NCI-H187 treated with DMSO at 0.1 percent for 48 hours (cell line): ENCODE measurements around the gene MPV17L2.
A peak's percentile ranks its signal among the peaks of the same experiment; 100 is the strongest.

ENCODE experiments used
- DNase-seq: peaks from one replicate; lab custom pipeline; 2025; lab: John Stamatoyannopoulos, UW

MPV17L2 gene

DNA sequence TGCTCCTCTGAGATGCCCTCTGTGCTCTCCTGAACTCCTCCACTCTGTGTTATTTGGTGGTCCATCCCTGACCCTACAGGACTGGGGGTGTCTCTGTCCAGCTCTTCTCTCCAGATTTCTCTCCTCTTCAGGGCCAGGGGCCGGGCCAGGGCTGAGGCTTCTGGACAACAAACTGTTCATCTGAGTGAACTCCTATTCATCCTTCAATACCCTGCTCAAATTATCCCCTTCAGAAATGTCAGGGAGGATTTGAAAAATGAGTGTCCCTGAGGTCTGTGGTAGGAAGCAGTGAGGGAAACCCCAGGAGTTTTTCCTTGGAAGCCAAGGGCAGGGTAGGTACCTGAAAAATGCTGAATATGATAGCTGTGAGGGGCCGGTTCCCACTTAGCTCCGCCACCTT lies 25.6 kb downstream of the MPV17L2 start:
- no peak for DNase-seq

DNA sequence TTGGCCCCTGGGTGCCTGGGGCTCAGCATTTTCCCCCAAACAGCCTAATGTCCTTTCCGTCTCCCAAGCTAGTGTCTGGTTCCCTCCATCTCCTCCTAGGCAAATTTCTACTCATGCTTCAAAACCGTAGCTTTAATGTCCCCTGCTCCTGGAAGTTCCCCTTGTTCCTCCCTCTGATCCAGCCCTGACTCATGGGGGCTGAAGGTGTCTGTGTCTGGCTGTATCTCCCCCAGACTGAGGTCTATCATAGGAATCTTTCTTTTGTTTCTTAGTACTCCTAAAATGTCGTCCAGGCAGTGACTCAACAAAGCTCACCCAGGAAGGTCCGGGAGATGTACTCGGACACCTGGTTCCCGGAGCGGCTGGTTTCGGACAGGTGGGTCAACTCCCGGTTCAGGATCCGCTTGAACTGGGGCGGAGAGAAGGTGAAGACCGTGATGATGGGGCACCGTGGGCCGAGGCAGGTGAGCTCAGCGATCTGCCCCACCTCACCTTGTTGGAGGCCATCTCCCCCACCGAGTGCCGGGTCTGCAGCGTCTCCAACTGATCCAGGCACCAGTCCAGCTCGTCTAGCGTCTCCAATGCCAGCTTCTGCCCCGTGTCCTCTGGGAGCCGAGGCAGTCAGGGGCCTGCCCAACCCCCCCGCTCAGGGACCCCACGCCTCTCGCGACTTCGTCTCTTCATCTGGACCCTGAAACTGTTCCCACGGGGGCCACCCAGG lies 27.1 kb downstream of the MPV17L2 start:
- DNase-seq = no peak

DNA sequence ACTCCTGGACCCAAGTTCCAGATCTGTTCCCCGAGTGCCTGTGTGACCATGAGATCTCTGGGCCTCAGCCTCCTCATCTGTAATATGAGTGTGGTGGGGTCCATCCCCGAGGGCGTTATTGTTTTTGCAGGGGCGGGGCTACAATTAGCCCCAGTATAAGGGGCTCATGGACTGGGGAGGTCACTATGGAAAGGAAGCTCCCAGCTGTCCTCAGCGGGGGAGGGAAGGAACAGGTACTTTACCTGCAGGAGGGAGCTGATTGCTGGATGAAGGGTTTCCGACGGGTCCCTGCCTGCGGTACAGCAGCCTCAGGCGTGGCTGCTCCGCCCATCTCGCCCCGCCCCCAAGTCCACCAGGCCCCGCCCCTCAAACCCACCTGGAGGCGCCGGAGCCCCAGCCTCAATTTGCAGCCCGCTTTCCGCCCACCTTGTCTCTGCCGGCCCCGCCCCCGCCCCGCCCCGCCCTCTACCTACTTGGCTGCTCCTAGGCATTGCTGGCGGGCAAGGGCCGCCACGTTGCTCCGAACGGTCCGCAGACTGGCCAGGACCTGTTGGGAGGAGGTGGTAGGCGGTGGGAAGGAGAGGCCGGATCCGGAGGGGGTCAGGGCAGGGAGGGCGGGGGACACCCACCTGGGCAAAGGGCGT lies 27.7 kb downstream of the MPV17L2 start:
- no peak for DNase-seq

DNA sequence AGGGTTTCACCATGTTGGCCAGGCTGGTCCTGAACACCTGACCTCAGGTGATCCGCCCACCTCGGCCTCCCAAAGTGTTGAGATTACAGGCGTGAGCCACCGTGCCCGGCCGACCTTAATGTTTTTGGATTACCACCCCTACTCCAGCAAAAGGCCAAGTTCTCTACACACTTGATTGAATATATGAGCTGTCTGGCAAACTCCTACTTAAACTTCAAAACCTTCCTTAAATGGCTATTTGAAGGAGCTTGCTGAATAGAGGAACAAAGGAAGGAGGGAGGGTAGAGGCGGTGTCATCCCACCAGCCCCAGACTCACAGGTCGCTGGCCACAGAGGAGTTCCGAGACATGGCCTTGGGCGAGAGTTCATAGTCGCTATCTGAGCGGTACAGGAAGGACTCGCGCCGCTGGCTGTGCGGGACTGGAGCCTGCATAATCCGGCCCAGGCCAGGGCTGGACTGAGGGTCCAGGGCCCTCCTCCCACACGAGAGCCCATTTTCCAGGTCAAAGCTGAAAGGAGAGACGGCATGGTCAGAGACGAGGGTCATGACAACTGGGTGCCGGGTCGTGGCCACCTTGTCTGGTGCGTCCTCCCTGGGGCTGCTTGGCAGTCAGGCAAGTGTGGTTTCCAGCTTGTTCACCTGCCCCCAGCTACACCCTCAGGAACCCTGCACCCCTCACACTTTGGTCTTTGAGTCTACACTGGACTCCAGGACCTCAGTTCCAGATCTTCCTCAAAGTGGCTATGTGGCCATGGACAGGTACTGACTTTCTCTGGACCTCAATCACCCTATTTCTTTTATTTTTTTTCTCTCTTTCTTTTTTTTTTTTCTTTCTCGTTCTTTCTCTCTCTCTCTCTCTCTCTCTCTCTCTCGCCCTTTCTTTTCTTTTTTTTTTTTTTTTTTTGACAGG lies 29.1 kb downstream of the MPV17L2 start:
- no peak for DNase-seq

GRCh38 chr19:18223860-18224524 lies 31.0 kb downstream of the MPV17L2 start:
- no peak for DNase-seq

DNA sequence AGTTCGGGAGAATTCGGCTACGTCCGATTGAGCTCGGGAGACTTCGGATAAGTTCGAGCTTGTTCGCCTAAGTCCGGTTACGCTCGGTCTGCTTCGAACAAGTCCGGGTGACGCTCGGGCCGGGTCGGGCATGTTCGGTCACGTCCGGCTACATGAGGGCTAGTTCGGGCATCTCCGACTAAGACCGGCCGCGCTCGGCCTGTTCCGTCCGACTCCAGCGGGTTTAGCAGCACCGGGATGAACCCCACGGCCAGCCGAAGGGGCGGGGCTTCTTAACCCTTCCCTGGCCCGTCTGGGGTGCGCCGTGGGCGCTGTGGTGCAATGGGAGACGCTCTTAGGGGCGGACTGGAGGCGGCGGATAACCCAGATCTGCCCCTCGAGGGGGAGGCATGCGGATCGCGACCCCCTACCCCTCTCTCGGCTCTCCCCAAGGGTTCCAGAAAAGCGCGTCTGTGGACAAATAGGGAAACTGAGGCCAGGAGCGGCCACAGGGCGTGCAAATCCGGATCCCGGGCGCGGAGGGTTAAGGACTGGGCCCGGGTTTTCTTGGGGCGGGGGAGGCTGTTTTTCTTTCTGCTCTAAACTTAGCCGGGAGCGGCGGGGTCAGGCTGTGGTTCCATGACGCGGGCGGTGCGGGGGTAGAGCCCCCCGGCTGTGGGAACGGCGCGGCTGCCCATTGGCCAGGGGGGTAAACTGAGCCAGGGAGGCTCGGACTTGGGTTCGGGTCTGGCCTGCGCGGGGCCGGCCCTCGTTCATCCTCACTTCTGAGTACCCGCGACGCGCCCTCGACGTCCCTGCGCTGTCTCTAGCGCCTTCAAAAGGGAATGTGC lies 31.7 kb downstream of the MPV17L2 start:
- peak; percentile 62 for DNase-seq

- DNase-seq = no peak
Measured at GRCh38 chr19:18225355-18225701, 32.3 kb downstream of the MPV17L2 start.

DNA sequence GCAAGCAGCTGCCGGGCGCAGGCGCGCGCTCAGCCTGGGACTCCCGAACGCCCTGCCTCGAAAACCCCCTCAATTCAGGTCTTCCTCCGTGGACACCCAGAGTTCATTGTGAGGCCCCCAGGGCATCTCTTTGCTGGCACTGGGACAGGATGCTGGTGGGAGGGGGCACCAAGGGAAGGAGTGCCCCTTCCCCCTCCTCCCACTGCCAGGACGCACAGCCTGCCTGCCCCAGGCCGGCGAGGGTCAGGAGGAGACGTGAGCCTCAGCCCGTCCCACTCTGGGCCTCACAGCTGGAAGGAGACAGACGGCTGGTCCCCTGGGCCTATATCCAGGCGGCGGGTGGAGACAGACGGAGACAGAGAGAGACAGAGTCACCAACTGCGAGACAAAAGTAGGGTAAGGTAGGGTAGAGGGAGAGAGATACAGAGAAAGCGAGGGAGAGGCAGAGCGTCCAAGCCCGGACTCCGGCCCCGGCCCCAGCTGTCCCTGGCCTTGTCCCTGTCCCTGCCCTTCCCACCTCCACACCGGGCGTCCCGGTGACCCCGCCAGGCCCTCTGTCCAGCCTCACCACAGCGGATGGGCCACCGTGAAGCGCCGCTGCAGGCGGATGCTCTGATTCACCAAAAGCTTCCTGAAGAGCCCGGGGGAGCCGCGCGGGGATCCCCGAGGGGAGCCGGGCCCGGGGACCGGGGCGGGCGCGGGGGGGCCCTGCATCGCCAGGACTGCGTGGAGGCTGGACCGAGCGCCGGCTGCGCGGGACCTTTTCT lies 32.9 kb downstream of the MPV17L2 start, which contains the start of gene PDE4C:
Gene PDE4C (minus strand): TSS at position 737 of the 767 bp plus-strand sequence. CDS start 23 bp downstream, at position 714.
- no peak for DNase-seq

DNA sequence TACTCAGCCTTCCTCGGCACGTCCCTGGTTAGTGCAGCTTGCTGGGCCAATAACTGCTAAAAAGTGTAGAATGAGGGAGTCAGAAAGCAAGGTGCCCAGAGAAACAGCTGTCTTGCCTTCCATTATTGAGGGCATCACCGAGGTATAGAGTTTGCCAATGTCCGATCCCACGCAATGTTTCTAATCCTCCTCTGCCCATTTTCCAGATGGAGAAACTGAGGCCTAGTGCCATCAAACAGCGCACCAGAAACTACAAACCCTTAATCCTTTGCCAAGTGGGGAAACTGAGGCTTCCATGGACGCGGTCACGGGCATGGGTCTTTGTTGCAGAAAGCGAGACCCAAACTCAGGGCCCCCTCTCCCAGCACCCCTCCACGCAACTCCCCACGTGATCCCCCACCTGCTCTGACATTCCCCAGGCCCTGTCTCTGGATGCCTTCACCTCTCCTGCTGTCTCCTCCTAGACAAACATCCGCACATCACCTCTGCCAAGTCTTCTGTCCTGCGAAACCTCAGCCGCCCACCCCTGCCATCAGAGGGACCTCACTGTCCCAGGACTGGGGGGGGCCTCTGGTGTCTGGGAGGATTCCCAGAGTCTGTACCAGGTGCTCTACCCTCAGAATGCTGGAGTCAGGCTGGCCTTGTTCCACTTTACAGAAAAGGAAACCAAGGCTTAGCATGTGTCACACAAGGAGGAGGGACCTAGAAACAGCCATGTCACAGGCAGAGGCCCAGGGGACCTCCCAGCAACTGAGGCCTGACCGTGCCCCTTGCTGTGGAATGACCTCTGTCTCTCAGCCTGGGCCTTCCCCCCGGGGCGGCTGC lies 34.1 kb downstream of the MPV17L2 start:
- no peak for DNase-seq

GRCh38 chr19:18227781-18228271 lies 34.8 kb downstream of the MPV17L2 start:
- DNase-seq = no peak

DNA sequence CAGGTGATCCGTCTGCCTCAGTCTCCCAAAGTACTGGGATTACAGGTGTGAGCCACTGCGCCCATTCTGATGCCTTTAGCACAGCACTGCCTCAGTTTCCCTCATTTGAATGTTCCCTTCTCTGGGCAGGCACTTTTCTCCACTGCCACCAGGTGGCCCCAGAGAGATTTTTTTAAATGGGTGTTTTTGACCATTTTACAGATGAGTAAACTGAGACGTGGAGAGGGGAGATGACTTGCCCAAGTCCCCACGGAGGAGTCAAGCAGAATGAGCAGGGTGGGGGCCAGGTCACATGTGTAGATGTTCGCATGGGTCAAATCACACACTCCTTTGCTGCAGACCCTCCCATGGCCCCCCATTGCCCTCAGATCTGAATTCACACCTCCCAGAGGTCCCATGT lies 36.5 kb downstream of the MPV17L2 start:
- DNase-seq = no peak

- DNase-seq = no peak
Measured at GRCh38 chr19:18229915-18230314, 36.9 kb downstream of the MPV17L2 start.

DNA sequence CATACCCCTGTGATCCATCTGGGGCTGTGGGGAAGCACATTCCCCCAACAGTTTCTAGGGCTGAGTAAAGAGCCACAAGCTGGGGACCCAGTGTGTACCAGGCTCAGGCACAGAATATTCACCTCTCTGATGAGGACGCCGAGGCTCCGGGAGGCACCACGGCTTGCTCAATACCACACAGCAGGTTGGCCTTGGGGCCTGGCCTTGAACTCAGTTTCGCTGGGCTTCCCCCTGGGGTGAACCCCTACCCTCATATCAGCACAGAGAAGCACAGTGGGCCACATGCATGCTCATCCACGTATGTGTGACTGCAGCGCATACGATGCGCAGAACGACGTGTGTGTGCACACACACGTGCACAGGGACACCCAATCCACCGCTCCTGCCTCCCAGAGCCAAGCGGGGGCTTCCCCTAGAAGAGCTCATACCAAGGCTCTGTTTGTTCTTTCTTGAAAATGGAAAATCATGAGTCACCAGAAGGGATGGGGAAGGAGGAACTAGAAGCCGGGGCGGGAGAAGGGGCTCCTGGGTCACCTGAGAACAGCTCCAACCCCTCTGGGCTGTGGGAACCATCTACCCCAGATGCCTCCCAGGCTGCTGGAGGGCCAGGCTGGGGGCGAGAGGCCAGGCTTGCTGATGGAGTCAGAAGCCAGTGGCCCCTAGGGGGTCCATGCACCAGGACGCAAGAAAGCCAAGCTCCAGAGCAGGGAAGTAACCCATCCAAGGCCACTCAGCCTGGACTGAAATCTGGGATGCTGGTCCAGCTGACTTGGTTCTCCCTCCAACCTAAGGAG lies 38.1 kb downstream of the MPV17L2 start:
- DNase-seq = no peak

DNA sequence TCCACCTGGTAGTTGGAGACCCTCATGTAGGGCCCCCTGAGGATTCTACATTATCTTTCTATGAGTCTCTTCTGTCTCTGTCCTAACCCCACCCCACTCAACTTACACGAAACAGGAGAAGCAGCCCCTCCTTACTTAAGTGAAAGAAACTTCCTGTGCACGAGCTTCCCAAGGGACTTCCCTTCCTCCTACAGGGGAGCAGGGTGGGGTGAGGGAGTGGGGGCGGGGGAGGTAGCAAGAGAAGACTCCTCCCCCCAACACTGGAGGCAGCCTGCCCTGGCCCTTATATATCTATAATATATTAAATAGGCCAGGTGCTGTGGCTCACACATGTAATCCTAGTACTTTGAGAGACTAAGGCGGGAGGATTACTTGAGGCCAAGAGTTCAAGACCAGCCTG lies 38.8 kb downstream of the MPV17L2 start:
- no peak for DNase-seq

DNA sequence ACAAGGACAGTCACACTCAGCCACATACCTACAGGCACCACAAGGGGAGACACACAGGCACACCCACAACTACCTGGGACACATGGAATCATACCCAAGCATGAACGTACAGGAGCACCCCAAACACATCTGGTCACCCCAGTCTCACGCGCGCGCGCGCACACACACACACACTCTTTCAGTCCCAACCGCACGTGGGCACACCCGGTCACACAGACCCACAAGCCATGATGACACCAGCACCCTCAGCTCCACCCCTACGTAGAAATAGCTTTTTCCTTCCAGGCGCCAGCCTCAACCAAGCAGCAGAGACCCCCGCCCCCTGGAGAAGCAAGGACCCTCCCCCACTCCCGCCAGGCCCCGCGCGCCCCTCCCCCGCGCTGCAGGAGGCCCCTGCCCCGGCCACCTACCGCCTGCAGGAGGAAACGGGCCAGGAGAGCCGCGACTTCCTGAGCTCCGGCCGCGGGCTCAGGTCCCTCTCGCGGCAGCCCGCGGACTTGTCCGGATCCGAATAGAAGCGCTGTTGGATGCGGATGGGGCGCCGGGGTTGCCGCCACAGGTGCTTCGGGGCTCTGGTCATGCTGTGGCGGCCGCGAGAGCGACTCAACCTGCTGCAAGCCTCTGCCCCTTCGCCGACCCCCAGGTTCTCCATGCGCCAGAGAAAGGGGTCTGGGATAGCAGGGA lies 39.7 kb downstream of the MPV17L2 start:
- DNase-seq = no peak

GRCh38 chr19:18233224-18233825 lies 40.3 kb downstream of the MPV17L2 start:
- no peak for DNase-seq

GRCh38 chr19:18234194-18234593 lies 41.2 kb downstream of the MPV17L2 start:
- DNase-seq = no peak

GRCh38 chr19:18239303-18239702 lies 46.3 kb downstream of the MPV17L2 start:
- no peak for DNase-seq
